Measurements from ENCODE around the gene MMP1. TPM values are rescaled to one million over a fixed set of nuclear protein-coding genes. Genes with fewer than 3 reads are reported as not detected.

Gene MMP1
- total RNA-seq, 1 donor from 2014 or later = 19.1 TPM

DNA sequence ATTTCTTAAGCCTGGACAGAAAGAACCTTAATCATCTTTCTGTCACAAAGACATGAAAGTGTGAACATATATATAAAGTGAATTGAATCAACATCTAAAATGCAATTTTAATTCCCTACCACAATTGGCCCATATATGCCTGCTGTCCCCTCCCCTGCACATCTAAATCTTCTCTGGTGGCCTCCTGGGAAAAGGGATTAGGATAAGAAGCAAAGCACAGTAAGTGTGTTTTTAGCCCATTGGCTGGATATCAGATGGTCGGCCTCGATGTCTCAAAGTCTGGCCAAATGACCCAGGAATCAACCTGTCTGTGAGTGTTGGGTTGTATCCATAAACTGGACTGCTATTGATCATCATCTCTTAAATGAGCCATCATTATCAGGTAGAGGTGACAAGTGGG, 39.7 kb upstream of the MMP1 start:
- no peaks in the 10 kb centered on the region for H3K9me3 ChIP-seq
- TF ChIP-seq, protein P1, sequence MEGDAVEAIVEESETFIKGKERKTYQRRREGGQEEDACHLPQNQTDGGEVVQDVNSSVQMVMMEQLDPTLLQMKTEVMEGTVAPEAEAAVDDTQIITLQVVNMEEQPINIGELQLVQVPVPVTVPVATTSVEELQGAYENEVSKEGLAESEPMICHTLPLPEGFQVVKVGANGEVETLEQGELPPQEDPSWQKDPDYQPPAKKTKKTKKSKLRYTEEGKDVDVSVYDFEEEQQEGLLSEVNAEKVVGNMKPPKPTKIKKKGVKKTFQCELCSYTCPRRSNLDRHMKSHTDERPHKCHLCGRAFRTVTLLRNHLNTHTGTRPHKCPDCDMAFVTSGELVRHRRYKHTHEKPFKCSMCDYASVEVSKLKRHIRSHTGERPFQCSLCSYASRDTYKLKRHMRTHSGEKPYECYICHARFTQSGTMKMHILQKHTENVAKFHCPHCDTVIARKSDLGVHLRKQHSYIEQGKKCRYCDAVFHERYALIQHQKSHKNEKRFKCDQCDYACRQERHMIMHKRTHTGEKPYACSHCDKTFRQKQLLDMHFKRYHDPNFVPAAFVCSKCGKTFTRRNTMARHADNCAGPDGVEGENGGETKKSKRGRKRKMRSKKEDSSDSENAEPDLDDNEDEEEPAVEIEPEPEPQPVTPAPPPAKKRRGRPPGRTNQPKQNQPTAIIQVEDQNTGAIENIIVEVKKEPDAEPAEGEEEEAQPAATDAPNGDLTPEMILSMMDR (IDR thresholded peaks at IDR 0.05) = no peak
- H3K27ac ChIP-seq = no peak overlapping the region
- no peaks in the 10 kb centered on the region for H3K4me1 ChIP-seq
- intact Hi-C loops (cut with DNase I) = no loop called here
- no peak overlapping the region for H3K4me3 ChIP-seq
- H3K27me3 ChIP-seq = no peaks in the 10 kb centered on the region
- ATAC-seq (no peak), DNase-seq (no peak)
- no peaks in the 10 kb centered on the region for H3K36me3 ChIP-seq

DNA sequence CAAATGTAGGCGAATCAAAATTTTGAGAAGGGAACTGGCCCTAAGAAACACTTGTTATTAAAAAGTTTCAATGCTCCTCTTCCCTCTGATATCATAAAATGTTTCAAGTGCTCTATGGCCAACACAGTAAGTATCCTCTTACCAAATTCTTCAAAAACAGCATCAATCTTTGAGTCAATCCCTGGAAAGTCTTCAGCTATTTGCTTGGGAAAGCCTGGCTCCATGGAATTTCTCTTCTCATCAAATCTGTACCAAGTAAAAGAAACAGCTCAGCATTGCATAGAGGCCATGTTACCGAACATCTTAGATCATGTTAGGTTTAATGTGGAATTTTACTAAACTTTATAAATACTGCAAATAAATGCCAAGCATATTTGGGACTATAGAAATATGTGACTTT, 39.2 kb upstream of the MMP1 start:
- DNase-seq (no peak), ATAC-seq (no peak)
- no peaks in the 10 kb centered on the region for H3K36me3 ChIP-seq
- intact Hi-C loops (cut with DNase I) = no loop called here
- H3K4me3 ChIP-seq = no peak overlapping the region
- no peaks in the 10 kb centered on the region for H3K4me1 ChIP-seq
- H3K27me3 ChIP-seq = no peaks in the 10 kb centered on the region
- H3K9me3 ChIP-seq = no peaks in the 10 kb centered on the region
- TF ChIP-seq, protein P1 (IDR thresholded peaks at IDR 0.05) = no peak
- no peak overlapping the region for H3K27ac ChIP-seq

DNA sequence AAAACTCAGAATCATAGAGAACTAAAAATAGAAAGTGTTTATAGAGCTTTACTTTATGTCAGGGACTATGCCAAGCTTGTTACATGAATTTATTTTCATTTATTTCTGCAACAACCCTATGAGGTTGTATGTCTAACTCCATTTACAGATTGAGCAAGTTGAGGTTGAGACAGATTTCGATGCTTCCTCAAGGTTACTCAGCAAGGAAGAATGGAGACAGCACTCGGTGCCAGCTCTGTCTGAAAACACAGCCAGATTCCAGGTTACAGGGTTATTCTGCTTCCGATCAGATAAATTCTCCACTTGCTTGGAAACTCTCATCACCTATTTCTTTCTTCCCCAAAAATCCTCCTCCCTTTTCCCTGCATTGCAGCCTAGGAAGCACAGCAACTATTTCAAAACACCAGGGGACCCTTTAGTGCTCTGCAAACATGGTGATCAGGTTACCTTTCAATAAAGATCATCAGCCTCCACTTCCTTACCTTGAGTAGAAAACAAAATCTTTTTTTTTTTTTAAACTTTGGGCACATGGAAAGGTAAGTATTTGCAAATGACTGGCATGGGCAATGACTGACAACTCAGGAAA, 38.4 kb upstream of the MMP1 start:
- Histone ChIP-seq H3K9me3 (no peaks in the 10 kb centered on the region), H3K36me3 (no peaks in the 10 kb centered on the region), H3K27me3 (no peaks in the 10 kb centered on the region), H3K27ac (no peak overlapping the region), H3K4me1 (no peaks in the 10 kb centered on the region), H3K4me3 (no peak overlapping the region)
- no peak for DNase-seq
- intact Hi-C loops (cut with DNase I) = no loop called here
- no peak for ATAC-seq
- TF ChIP-seq, protein P1 (IDR thresholded peaks at IDR 0.05) = no peak

DNA sequence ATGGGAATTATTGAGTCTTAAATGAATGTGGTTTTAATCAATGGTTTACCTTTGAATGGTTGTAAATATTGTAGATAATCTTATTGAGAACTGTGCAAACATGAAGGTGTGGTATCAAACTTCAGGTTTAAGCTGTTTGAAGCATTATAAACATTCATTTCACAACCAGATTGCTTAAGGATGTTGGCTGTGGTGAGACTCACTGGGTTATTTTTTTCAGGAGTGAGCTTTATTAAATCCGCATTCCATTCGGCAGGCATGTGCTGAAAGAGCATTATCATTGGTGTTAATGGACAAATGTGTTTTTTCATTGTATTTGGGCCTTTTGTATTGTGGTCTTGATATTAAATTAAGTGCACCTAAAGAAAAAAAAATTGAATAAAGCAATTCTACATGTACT, 35.8 kb upstream of the MMP1 start:
- H3K27ac ChIP-seq = no peak overlapping the region
- TF ChIP-seq, protein P1 (IDR thresholded peaks at IDR 0.05) = no peak
- no peaks in the 10 kb centered on the region for H3K4me1 ChIP-seq
- H3K27me3 ChIP-seq = no peaks in the 10 kb centered on the region
- no peak overlapping the region for H3K4me3 ChIP-seq
- H3K36me3 ChIP-seq = no peaks in the 10 kb centered on the region
- H3K9me3 ChIP-seq = no peaks in the 10 kb centered on the region
- ATAC-seq (no peak), DNase-seq (no peak)
- intact Hi-C loops (cut with DNase I) = no loop called here

DNA sequence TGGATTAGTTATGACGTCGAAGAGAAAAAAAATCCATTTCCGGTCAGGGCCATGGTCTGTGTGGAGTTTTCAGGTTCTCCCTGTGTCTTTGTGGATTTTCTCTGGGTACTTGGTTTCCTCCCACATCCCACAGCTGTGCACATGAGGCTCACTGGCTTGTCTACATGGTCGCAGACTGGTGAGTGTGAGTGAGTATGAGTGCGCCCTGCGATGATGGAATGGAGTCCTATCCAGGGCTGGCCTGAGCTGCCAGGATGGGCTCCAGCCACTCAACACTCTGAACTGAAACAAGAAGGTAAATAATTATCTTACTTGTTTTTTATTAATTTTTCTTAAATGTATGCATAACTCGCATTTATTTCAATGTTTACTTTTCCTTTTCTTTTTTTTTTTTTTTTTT, 34.7 kb upstream of the MMP1 start:
- Histone ChIP-seq H3K9me3 (no peaks in the 10 kb centered on the region), H3K27ac (no peak overlapping the region), H3K27me3 (no peaks in the 10 kb centered on the region), H3K36me3 (no peaks in the 10 kb centered on the region), H3K4me3 (no peak overlapping the region), H3K4me1 (no peaks in the 10 kb centered on the region)
- DNase-seq = no peak
- no peak for ATAC-seq
- intact Hi-C loops (cut with DNase I) = no loop called here
- TF ChIP-seq, protein P1 (IDR thresholded peaks at IDR 0.05) = no peak

Measured in upper lobe of right lung (tissue), 1 donor.